ENCODE results near the gene VGLL4. TPM values are rescaled to one million over a fixed set of nuclear protein-coding genes. Genes with fewer than 3 reads are reported as not detected.

Gene VGLL4
- total RNA-seq, 1 experiment from 2014 or later, result 31.7 TPM

- DNase-seq (ENCODE audit: unreplicated experiment), result no peak
- no peak overlapping the region for H3K4me3 Mint-ChIP-seq (ENCODE audit: unreplicated experiment)
- peaks cover 45% of the 10 kb centered on the region for H3K4me1 Mint-ChIP-seq (ENCODE audit: insufficient read depth, unreplicated experiment)
- H3K27ac Mint-ChIP-seq (ENCODE audit: low read depth, unreplicated experiment), result peak overlapping the region; percentile 78
- CTCF ChIA-PET, result interaction anchor here (0.6 to 1.2 kb wide), 4 partner anchors 9 to 208 kb away, joined by 3 to 5 read pairs (median 3); no protein-coding TSS in a partner anchor
- no peak for TF ChIP-seq CTCF (IDR thresholded peaks at IDR 0.05; ENCODE audit: unreplicated experiment)
- H3K27me3 Mint-ChIP-seq (ENCODE audit: insufficient read depth, unreplicated experiment), result no peaks in the 10 kb centered on the region
- BruUV-seq (replicated peaks), result no TSS peak
- intact Hi-C loops (cut with micrococcal nuclease), result no loop called here
- H3K36me3 Mint-ChIP-seq (ENCODE audit: insufficient read depth, unreplicated experiment), result peaks cover 14% of the 10 kb centered on the region
- POLR2A ChIA-PET, result interaction anchor here (1.3 to 2.7 kb wide), 3 partner anchors 9 to 227 kb away, joined by 3 to 19 read pairs (median 5); no protein-coding TSS in a partner anchor
- H3K9me3 Mint-ChIP-seq (ENCODE audit: unreplicated experiment), result no peaks in the 10 kb centered on the region
Measured at GRCh38 chr3:11591002-11591355, 52.7 kb downstream of the VGLL4 start.

DNA sequence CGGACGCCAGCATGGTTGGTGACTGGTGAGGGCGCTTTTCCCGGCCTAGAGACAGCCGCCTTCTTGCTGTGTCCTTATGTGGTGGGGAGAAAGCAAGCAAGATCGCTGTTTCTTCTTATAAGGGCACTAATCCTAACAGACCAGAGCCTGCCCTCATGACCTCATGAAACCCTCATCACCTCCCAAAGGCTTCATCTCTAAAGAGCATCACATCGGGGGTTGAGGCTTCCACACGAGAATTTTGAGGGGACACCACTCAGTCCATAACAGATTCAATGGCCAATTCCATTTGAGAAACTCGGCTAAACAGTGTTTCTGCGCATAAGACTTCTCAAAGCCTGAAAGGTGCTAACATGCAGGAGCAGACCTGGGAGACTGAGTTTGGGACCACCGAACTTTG lies 54.0 kb downstream of the VGLL4 start:
- DNase-seq (ENCODE audit: unreplicated experiment), result no peak
- no peak for TF ChIP-seq CTCF (IDR thresholded peaks at IDR 0.05; ENCODE audit: unreplicated experiment)
- Mint-ChIP-seq H3K27me3 (ENCODE audit: insufficient read depth, unreplicated experiment) (no peaks in the 10 kb centered on the region), H3K9me3 (ENCODE audit: unreplicated experiment) (no peaks in the 10 kb centered on the region), H3K27ac (ENCODE audit: low read depth, unreplicated experiment) (no peak overlapping the region), H3K4me1 (ENCODE audit: insufficient read depth, unreplicated experiment) (peaks cover 51% of the 10 kb centered on the region), H3K4me3 (ENCODE audit: unreplicated experiment) (no peak overlapping the region), H3K36me3 (ENCODE audit: insufficient read depth, unreplicated experiment) (peaks cover 11% of the 10 kb centered on the region)
- ChIA-PET CTCF (interaction anchor here (0.6 to 0.8 kb wide), 2 partner anchors 18 to 284 kb away, joined by 3 read pairs; no protein-coding TSS in a partner anchor), POLR2A (interaction anchor here (0.6 to 2.7 kb wide), 5 partner anchors 10 to 203 kb away, joined by 3 to 19 read pairs (median 3); no protein-coding TSS in a partner anchor)
- BruUV-seq (replicated peaks), result no TSS peak
- intact Hi-C loops (cut with micrococcal nuclease), result loop anchor here (10.0 kb wide), 1 partner anchor 215 kb away; no protein-coding TSS in a partner anchor

- no peak for TF ChIP-seq CTCF (IDR thresholded peaks at IDR 0.05; ENCODE audit: unreplicated experiment)
- CTCF ChIA-PET, result no interaction called here
- Mint-ChIP-seq H3K9me3 (ENCODE audit: unreplicated experiment) (no peaks in the 10 kb centered on the region), H3K36me3 (ENCODE audit: insufficient read depth, unreplicated experiment) (peaks cover 16% of the 10 kb centered on the region), H3K4me3 (ENCODE audit: unreplicated experiment) (no peak overlapping the region), H3K4me1 (ENCODE audit: insufficient read depth, unreplicated experiment) (peaks cover 60% of the 10 kb centered on the region), H3K27ac (ENCODE audit: low read depth, unreplicated experiment) (peak overlapping the region; percentile 50), H3K27me3 (ENCODE audit: insufficient read depth, unreplicated experiment) (no peaks in the 10 kb centered on the region)
- intact Hi-C loops (cut with micrococcal nuclease), result loop anchor here (10.0 kb wide), 1 partner anchor 216 kb away; no protein-coding TSS in a partner anchor
- POLR2A ChIA-PET, result no interaction called here
- BruUV-seq (replicated peaks), result no TSS peak
- DNase-seq (ENCODE audit: unreplicated experiment), result no peak
Measured at GRCh38 chr3:11588755-11589154, 55.0 kb downstream of the VGLL4 start.

GRCh38 chr3:11588338-11588737 lies 55.4 kb downstream of the VGLL4 start:
- Mint-ChIP-seq H3K36me3 (ENCODE audit: insufficient read depth, unreplicated experiment) (peaks cover 19% of the 10 kb centered on the region), H3K4me1 (ENCODE audit: insufficient read depth, unreplicated experiment) (peaks cover 60% of the 10 kb centered on the region), H3K9me3 (ENCODE audit: unreplicated experiment) (no peaks in the 10 kb centered on the region), H3K4me3 (ENCODE audit: unreplicated experiment) (no peak overlapping the region), H3K27ac (ENCODE audit: low read depth, unreplicated experiment) (peak overlapping the region; percentile 50), H3K27me3 (ENCODE audit: insufficient read depth, unreplicated experiment) (no peaks in the 10 kb centered on the region)
- POLR2A ChIA-PET, result no interaction called here
- TF ChIP-seq CTCF (IDR thresholded peaks at IDR 0.05; ENCODE audit: unreplicated experiment), result no peak
- CTCF ChIA-PET, result interaction anchor here (0.6 kb wide), 1 partner anchor 458 kb away, joined by 5 read pairs; no protein-coding TSS in a partner anchor
- DNase-seq (ENCODE audit: unreplicated experiment), result no peak
- BruUV-seq (replicated peaks), result no TSS peak
- intact Hi-C loops (cut with micrococcal nuclease), result loop anchor here (10.0 kb wide), 1 partner anchor 216 kb away; no protein-coding TSS in a partner anchor
